Stimulated activated CD8-positive, alpha-beta memory T cell treated with anti-CD3 and anti-CD28 coated beads, Interleukin-15, amount 100 ng/mL, for 4 hours (primary cell): ENCODE measurements around the gene NAA25.
A peak's percentile ranks its signal among the peaks of the same experiment; 100 is the strongest.
"Not testable (repeated sequence)": the region's sequence is repeated elsewhere in the genome, so short reads cannot be mapped to it uniquely, and the experiment has no call there.

ENCODE experiments used
- DNase-seq, 2 donors: peaks; one replicate each; pipeline ENCODE4 v3.0.0-alpha.2; 2020; ENCODE audit warnings: low read depth in 2 of 2

Gene NAA25

GRCh38 chr12:112061137-112061536 lies 47.4 kb downstream of the NAA25 start:
- DNase-seq, result no peak

- DNase-seq, result no peak
Observed at GRCh38 chr12:112049351-112049750, 59.2 kb downstream of the NAA25 start.

- DNase-seq, result no peak
Observed at GRCh38 chr12:112046003-112046402, 62.6 kb downstream of the NAA25 start.

GRCh38 chr12:112036614-112037013 lies 72.0 kb downstream of the NAA25 start:
- not testable (repeated sequence) for DNase-seq

GRCh38 chr12:112035219-112035785 lies 73.3 kb downstream of the NAA25 start:
- no peak for DNase-seq

GRCh38 chr12:112032292-112032691 lies 76.3 kb downstream of the NAA25 start:
- DNase-seq, result no peak

GRCh38 chr12:112031472-112031871 lies 77.1 kb downstream of the NAA25 start:
- no peak for DNase-seq

GRCh38 chr12:112029301-112029700 lies 79.3 kb downstream of the NAA25 start:
- DNase-seq, result no peak

- DNase-seq, result no peak
Observed at GRCh38 chr12:112025808-112026375, 82.7 kb downstream of the NAA25 start.

- no peak for DNase-seq
Observed at GRCh38 chr12:112023759-112024396, 84.7 kb downstream of the NAA25 start.

- DNase-seq, result no peak
Observed at GRCh38 chr12:112022241-112023016, 86.2 kb downstream of the NAA25 start.

- DNase-seq, result no peak
Observed at GRCh38 chr12:112020947-112021457, 87.6 kb downstream of the NAA25 start.

- no peak for DNase-seq
Observed at GRCh38 chr12:112018571-112019237, 89.9 kb downstream of the NAA25 start.

GRCh38 chr12:112017041-112017440 lies 91.5 kb downstream of the NAA25 start:
- DNase-seq, result no peak

GRCh38 chr12:112015938-112016337 lies 92.6 kb downstream of the NAA25 start:
- DNase-seq, result no peak

- DNase-seq, result peak; percentile 35 to 48
Observed at GRCh38 chr12:112013601-112014402, 94.8 kb downstream of the NAA25 start.

GRCh38 chr12:112012775-112013600 lies 95.6 kb downstream of the NAA25 start, which contains the start of the genes ERP29 and TMEM116:
Gene ERP29 (plus strand): TSS chr12:112013426. CDS start chr12:112013466, 40 bp downstream.
Gene TMEM116 (minus strand): TSS chr12:112013165. CDS start chr12:112005270, 7,895 bp downstream.
- DNase-seq, result peak; percentile 100

GRCh38 chr12:112011685-112012084 lies 96.9 kb downstream of the NAA25 start:
- no peak for DNase-seq

GRCh38 chr12:112010415-112011344 lies 97.9 kb downstream of the NAA25 start:
- DNase-seq, result no peak
